GM12801 (cell line): ENCODE results near the gene DCLK1.

Experiments
- TF ChIP-seq, protein P1 (sequence below): IDR thresholded peaks from one replicate; pipeline ENCODE4 v1.5.1; 2011; ENCODE audit warnings: control low read depth; ENCODE audit not compliant: insufficient read length; ENCODE audit errors: extremely low read depth

DCLK1 gene

DNA sequence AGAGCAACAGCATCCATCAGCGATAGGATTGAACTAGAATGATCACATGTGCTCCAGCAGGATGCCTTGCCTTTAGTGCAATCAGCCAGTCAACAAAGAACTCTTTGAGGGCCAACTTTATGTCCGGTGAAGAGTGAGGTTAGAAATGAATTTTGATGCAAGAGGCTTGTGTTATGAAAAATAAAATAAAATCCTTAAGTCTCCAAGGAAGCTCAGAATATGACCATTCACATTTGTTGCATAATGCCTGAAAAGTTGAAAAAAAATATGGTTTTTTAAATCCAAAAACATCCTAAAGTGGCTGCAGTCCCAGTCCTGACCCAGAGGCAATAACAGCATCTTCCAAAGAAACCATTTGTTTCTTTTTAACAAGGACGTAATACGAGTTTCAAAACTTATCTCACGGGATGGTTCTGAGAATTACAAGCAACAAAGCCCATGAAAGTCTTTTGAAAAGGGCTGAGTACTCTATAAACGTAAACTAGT, 61.3 kb downstream of the DCLK1 start:
- TF ChIP-seq, protein P1, sequence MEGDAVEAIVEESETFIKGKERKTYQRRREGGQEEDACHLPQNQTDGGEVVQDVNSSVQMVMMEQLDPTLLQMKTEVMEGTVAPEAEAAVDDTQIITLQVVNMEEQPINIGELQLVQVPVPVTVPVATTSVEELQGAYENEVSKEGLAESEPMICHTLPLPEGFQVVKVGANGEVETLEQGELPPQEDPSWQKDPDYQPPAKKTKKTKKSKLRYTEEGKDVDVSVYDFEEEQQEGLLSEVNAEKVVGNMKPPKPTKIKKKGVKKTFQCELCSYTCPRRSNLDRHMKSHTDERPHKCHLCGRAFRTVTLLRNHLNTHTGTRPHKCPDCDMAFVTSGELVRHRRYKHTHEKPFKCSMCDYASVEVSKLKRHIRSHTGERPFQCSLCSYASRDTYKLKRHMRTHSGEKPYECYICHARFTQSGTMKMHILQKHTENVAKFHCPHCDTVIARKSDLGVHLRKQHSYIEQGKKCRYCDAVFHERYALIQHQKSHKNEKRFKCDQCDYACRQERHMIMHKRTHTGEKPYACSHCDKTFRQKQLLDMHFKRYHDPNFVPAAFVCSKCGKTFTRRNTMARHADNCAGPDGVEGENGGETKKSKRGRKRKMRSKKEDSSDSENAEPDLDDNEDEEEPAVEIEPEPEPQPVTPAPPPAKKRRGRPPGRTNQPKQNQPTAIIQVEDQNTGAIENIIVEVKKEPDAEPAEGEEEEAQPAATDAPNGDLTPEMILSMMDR: no peak

DNA sequence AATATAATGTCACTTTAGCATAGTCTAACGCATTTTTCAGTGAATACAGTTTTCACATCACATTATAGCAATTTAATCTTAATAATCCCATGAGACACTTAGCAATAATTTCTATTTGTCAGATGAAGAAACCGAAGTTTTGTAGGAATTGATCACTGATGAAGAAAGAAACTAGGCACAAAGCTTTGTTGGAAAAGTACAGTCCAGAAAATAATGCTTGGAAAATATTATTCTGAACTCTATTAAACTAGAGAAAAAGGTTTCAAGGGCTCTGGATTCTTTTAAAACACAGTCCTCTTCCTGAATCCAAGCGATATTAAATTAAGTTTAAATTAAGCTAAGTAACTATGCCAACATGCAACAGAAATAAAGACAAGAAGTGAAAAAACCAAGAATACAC, 62.2 kb downstream of the DCLK1 start:
- TF ChIP-seq, protein P1: no peak

DNA sequence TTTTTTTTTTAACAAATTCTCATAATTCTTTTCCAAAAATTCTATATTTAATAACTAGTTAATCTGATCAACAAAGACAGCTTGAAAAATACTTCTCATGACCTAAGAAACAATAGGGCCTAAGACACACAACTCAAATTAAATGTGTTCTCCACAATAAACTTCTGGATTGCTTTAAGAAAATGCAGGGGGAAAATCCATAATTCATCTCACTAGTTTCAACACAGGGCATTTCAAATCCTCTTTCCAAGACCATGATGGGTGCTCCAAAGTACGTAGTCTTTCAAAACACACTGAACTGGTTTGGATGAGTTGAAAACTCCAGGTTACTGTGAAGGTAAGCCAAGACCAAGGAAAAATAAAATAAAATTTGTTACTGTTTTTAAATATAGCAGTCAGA, 62.6 kb downstream of the DCLK1 start:
- TF ChIP-seq, protein P1: no peak

DNA sequence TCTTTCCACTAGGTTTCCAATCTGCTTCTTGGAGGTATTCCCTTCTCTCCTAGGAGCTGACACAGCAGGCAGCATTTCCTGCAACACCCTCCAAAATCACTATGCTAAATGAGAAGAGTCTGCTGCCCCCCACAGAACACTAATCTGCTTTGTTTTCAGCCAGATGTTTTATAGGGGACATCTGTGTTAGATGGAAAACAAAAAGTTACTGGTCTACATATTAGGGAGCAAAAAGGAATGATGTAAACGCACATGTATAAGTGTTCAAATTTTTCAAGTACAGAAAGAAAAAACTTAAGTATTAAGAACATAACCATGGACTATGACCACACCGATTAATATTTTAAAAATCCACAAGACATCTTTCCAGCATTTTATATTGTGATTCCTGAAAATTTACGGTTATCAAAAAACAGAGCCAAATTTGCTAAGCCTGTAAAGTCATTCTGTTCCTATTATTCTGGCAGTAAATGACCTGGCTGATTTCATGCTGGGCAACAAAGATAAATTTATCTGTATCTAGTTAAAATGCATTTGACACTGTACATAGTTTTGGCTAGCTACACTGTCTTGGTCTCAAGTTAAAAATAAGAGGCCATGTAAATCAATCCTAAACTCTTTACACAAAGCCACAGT, 63.3 kb downstream of the DCLK1 start:
- TF ChIP-seq, protein P1: no peak

DNA sequence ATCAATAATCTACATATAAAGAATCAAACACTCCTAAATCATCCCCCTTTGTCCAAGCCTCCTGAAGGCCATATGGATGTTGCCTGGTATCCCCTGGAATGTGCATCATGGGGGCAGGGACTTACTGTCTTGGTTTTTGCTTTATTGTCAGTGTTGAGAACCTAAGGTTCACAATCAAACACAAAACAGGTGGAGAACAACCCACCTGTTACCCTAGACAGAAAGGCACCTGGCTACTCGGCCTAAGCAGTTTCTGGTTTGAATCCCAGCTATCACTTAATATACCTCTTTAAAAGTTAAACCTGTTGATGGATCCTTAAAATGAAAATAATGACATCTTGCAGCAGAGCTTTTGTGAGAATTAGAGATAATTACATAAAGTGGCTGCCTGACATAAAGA, 68.9 kb downstream of the DCLK1 start:
- TF ChIP-seq, protein P1: no peak

DNA sequence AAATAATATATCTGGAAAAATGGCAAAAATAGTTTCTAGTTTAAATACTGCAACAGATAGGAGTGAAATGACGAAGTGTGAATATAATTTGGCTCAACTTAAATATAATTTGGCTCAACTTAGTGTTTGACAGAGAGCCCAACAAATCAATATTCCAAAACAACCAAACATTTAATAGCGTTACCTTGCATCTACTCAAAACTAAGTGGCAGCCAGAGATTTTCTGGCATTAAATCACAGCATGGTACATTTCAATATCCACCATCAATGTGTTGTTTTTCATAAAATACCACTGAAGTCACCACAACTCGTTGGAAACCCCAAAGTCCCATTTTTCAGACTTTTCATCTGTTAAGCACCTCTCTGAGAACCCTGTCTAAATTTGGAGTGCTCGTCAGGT, 69.6 kb downstream of the DCLK1 start:
- TF ChIP-seq, protein P1: no peak

DNA sequence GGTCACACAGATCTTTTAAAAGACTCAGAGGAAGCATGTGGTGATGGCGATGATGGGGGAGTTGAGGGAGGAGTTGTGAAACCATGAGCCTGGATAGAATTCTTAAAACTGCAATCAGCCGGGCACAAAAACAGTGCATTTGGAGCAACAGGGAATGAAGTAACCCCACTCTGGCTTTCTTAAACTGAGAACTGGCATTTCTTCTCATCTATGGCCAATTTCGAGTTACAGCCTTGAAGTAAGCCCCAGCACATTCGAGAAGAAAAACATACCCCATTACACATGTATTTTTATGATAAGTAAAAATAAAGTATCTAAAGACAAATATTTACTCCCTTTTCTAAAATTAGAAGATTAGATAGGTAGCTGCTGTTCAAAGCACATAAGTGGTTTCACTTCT, 70.1 kb downstream of the DCLK1 start:
- TF ChIP-seq, protein P1: no peak
